Osteoblast (primary cell): ENCODE data around the gene KCNN3. TPM values are rescaled to one million over a fixed set of nuclear protein-coding genes. Genes with fewer than 3 reads are reported as not detected.

ENCODE experiments used
- DNase-seq: peaks from one replicate; pipeline ENCODE4 v3.0.0; 2011; ENCODE audit warnings: low spot score, mixed read lengths; ENCODE audit not compliant: insufficient read length; ENCODE audit errors: missing footprints
- H2AFZ ChIP-seq: 2 replicates; pipeline ENCODE4 v1.6.0; 2011; ENCODE audit warnings: mild to moderate bottlenecking, low read length
- H3K27ac ChIP-seq: 2 replicates; pipeline ENCODE4 v1.5.1; 2011; ENCODE audit warnings: mild to moderate bottlenecking, low read depth, low read length, moderate library complexity
- H3K27me3 ChIP-seq: 2 replicates; pipeline ENCODE4 v1.6.0; 2012; ENCODE audit warnings: mild to moderate bottlenecking, control low read depth, inconsistent platforms, low read length, moderate library complexity; ENCODE audit not compliant: insufficient read depth
- H3K36me3 ChIP-seq: 2 replicates; pipeline ENCODE4 v1.5.1; 2011; ENCODE audit warnings: mild to moderate bottlenecking, low read length, control low read depth, moderate library complexity; ENCODE audit not compliant: insufficient read depth
- H3K4me1 ChIP-seq: 2 replicates; pipeline ENCODE4 v1.5.1; 2011; ENCODE audit warnings: mild to moderate bottlenecking, low read length, control low read depth, moderate library complexity; ENCODE audit not compliant: insufficient read depth
- H3K4me2 ChIP-seq: 2 replicates; pipeline ENCODE4 v1.6.0; 2011; ENCODE audit warnings: mild to moderate bottlenecking, low read length; ENCODE audit not compliant: insufficient read depth
- H3K4me3 ChIP-seq: fragments of 200-600 bp; sonication (generic); 3 replicates; pipeline ENCODE4 v1.5.1; 2012; ENCODE audit warnings: mild to moderate bottlenecking, low read length, inconsistent platforms; ENCODE audit not compliant: insufficient read depth
- H3K79me2 ChIP-seq: 2 replicates; pipeline ENCODE4 v1.6.0; 2012; ENCODE audit warnings: mild to moderate bottlenecking, low read length, control low read depth, inconsistent platforms; ENCODE audit not compliant: insufficient read depth
- H3K9me3 ChIP-seq: 2 replicates; pipeline ENCODE4 v1.5.1; 2011; ENCODE audit warnings: low read depth, low read length, control low read depth
- H4K20me1 ChIP-seq: 2 replicates; pipeline ENCODE4 v1.6.0; 2012; ENCODE audit warnings: mild to moderate bottlenecking, low read length, control low read depth; ENCODE audit not compliant: insufficient read depth
- CTCF ChIP-seq: IDR thresholded peaks from 2 replicates; pipeline ENCODE4 v1.5.1; 2011; ENCODE audit warnings: mild to moderate bottlenecking, low read depth, low read length, moderate library complexity; ENCODE audit errors: extremely low read depth
- total RNA-seq: library from RNA; depleted of rRNA; stranded (reverse); fragments of >200 nt; gene quantifications from 2 replicates; pipeline ENCODE4 v1.2.3, GENCODE V29; 2012

KCNN3 gene
- total RNA-seq, 1 donor, result under 0.01 TPM

DNA sequence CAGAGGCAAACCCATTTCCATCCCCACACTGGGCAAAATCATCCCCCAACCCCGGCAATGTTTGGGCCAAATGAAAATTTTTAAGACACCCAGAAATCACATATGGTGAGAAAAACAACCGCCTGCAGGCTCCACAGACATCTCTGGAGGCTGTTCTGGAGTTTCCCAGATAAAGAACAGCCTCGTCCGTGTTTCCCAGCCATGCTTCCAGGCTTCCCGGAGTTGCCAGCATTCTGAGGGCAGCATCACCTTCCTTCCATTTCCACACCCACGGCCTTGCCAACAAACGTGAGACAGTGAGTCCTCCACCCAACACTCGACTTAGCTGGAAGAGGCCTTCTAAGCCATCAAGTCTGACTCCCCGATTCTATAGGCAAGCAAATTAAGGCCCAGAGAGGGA is 36.9 kb downstream of the KCNN3 start:
- Histone ChIP-seq H4K20me1 (no peaks in the 10 kb centered on the region), H3K36me3 (no peaks in the 10 kb centered on the region), H2AFZ (no peak overlapping the region), H3K4me1 (no peaks in the 10 kb centered on the region), H3K27me3 (peaks cover 19% of the 10 kb centered on the region), H3K4me2 (no peak overlapping the region), H3K9me3 (no peaks in the 10 kb centered on the region), H3K4me3 (no peak overlapping the region), H3K79me2 (no peaks in the 10 kb centered on the region), H3K27ac (no peak overlapping the region)
- TF ChIP-seq CTCF, result no peak
- DNase-seq, result no peak

GRCh38 chr1:154832384-154832783 is 37.7 kb downstream of the KCNN3 start:
- Histone ChIP-seq H4K20me1 (no peaks in the 10 kb centered on the region), H3K27me3 (peaks cover 19% of the 10 kb centered on the region), H3K27ac (no peak overlapping the region), H3K4me3 (no peak overlapping the region), H3K36me3 (no peaks in the 10 kb centered on the region), H3K9me3 (no peaks in the 10 kb centered on the region), H3K4me1 (no peaks in the 10 kb centered on the region), H3K79me2 (no peaks in the 10 kb centered on the region), H3K4me2 (no peak overlapping the region), H2AFZ (no peak overlapping the region)
- DNase-seq, result peak; percentile 78
- no peak for TF ChIP-seq CTCF

- Histone ChIP-seq H2AFZ (no peak overlapping the region), H3K9me3 (no peaks in the 10 kb centered on the region), H3K79me2 (no peaks in the 10 kb centered on the region), H3K36me3 (no peaks in the 10 kb centered on the region), H3K27ac (no peak overlapping the region), H4K20me1 (no peaks in the 10 kb centered on the region), H3K4me3 (no peak overlapping the region), H3K4me2 (no peak overlapping the region), H3K4me1 (no peaks in the 10 kb centered on the region), H3K27me3 (peaks cover 19% of the 10 kb centered on the region)
- DNase-seq, result no peak
- no peak for TF ChIP-seq CTCF
Measured at GRCh38 chr1:154831462-154831861, 38.6 kb downstream of the KCNN3 start.

GRCh38 chr1:154829062-154829461 is 41.0 kb downstream of the KCNN3 start:
- no peak for DNase-seq
- Histone ChIP-seq H3K4me3 (no peak overlapping the region), H3K27ac (no peak overlapping the region), H4K20me1 (no peaks in the 10 kb centered on the region), H3K9me3 (no peaks in the 10 kb centered on the region), H3K36me3 (no peaks in the 10 kb centered on the region), H3K4me1 (no peaks in the 10 kb centered on the region), H3K79me2 (no peaks in the 10 kb centered on the region), H2AFZ (no peak overlapping the region), H3K27me3 (peaks cover 17% of the 10 kb centered on the region), H3K4me2 (no peak overlapping the region)
- TF ChIP-seq CTCF, result no peak
